ENCODE measurements around the gene CNNM1. TPM values are rescaled to one million over a fixed set of nuclear protein-coding genes. Genes with fewer than 3 reads are reported as not detected.

Gene CNNM1
- total RNA-seq, 2 experiments from 2014 or later: 0.81 to 1.0 TPM

DNA sequence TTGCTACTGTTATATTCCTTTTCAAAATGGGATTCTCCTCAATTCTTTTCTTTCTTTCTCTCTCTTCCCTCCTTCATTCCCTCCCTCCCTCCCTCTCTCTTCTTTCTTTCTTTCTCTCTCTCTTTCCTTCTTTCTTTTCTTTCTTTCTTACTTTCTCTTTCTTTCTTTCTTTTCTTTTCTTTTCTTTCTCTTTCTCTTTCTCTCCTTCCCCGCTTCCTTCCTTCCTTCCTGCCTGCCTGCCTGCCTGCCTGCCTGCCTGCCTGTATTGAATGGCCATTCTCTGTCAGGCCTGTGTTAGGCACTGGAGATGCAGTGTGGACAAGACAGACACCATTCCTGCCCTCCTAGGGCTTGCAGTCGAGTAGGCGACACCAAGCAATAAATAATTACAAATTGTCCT is 11.5 kb downstream of the CNNM1 start:
- no peaks in the 10 kb centered on the region for H3K36me3 Mint-ChIP-seq (ENCODE audit: low read depth)
- DNase-seq: no peak
- peaks cover 7% of the 10 kb centered on the region for H3K27me3 Mint-ChIP-seq (ENCODE audit: low read depth)
- H3K4me1 Mint-ChIP-seq (ENCODE audit: low read depth): no peaks in the 10 kb centered on the region
- intact Hi-C loops (cut with micrococcal nuclease): no loop called here
- H3K27ac Mint-ChIP-seq: no peak overlapping the region
- CTCF ChIA-PET: no interaction called here
- no peaks in the 10 kb centered on the region for H3K9me3 Mint-ChIP-seq
- H3K4me3 Mint-ChIP-seq: no peak overlapping the region

DNA sequence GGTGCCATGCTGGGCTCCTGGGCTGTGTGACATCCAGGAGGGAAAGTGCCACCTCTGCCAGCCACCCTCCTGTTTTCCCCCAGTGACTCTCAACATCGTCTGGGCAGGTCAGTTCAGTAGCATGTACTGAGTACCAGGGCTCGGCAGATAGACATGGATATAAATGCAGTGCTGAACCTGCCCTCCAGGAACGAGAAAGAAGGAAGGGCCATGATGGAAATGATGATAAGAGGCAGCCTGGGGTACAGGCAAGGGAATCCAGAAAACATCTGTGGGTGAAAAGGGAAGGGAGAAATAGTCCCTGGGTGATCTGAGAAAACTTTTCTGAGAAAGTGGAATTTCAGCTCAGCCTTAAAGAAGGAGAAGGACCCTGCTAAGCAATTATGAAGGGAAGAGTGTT is 12.1 kb downstream of the CNNM1 start:
- H3K9me3 Mint-ChIP-seq: no peaks in the 10 kb centered on the region
- no peak overlapping the region for H3K4me3 Mint-ChIP-seq
- H3K36me3 Mint-ChIP-seq (ENCODE audit: low read depth): no peaks in the 10 kb centered on the region
- no peaks in the 10 kb centered on the region for H3K4me1 Mint-ChIP-seq (ENCODE audit: low read depth)
- intact Hi-C loops (cut with micrococcal nuclease): no loop called here
- no peak overlapping the region for H3K27ac Mint-ChIP-seq
- CTCF ChIA-PET: no interaction called here
- H3K27me3 Mint-ChIP-seq (ENCODE audit: low read depth): peaks cover 7% of the 10 kb centered on the region
- no peak for DNase-seq

DNA sequence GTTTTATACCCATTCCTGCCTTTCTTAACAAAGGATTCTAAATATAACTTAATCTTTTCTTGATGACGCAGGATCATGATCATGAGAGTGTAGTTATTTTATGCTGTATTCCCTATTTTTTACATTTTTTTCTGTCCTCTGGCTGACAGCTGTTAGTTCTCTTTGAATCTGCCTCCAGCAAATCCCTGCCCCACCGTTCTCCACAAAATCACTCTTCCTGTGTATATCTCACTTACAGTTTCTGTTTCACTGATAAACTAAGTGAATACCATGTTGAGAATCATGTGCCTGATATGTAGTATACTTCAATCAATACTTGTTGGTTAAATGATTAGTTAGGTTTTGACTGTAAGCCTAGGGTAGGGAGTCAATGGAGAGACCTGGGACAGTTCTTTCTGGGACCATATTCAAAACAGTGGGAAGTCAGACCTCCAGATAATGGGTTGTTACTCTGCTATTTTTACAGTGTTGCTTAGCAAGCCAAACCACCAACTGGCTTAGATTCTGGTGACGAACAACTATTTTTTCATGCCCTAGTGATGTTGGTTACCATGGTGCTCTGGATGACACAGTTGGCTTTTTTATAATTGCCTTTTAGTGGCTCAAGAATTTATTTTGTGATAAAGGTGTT is 12.8 kb downstream of the CNNM1 start:
- H3K4me3 Mint-ChIP-seq: no peak overlapping the region
- CTCF ChIA-PET: no interaction called here
- no peaks in the 10 kb centered on the region for H3K4me1 Mint-ChIP-seq (ENCODE audit: low read depth)
- H3K27ac Mint-ChIP-seq: no peak overlapping the region
- DNase-seq: no peak
- no peaks in the 10 kb centered on the region for H3K36me3 Mint-ChIP-seq (ENCODE audit: low read depth)
- no peaks in the 10 kb centered on the region for H3K9me3 Mint-ChIP-seq
- intact Hi-C loops (cut with micrococcal nuclease): no loop called here
- peaks cover 7% of the 10 kb centered on the region for H3K27me3 Mint-ChIP-seq (ENCODE audit: low read depth)

DNA sequence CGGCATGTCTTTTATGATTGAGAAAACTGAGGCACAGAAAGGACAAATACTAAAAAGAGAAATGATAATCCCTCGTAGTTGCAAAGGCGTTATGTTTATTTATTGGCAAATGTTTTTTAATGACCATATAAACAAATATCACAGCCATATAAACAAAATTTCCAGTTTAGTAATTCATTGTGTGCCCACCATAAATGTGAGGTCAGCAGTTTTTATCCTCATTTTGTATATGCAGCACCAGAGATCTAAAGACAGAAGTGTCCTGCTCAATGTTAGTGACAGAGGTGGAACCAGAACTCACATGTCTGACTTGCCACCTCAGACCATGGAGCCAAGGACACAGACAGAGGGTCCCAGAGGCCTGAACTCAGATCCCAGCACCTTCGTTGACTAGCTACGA is 14.1 kb downstream of the CNNM1 start:
- DNase-seq: no peak
- CTCF ChIA-PET: interaction anchor here (0.7 kb wide), 1 partner anchor 263 kb away, joined by 3 read pairs; no protein-coding TSS in a partner anchor
- peaks cover 7% of the 10 kb centered on the region for H3K27me3 Mint-ChIP-seq (ENCODE audit: low read depth)
- no peaks in the 10 kb centered on the region for H3K9me3 Mint-ChIP-seq
- H3K4me3 Mint-ChIP-seq: no peak overlapping the region
- H3K4me1 Mint-ChIP-seq (ENCODE audit: low read depth): no peaks in the 10 kb centered on the region
- intact Hi-C loops (cut with micrococcal nuclease): no loop called here
- H3K27ac Mint-ChIP-seq: no peak overlapping the region
- H3K36me3 Mint-ChIP-seq (ENCODE audit: low read depth): no peaks in the 10 kb centered on the region

DNA sequence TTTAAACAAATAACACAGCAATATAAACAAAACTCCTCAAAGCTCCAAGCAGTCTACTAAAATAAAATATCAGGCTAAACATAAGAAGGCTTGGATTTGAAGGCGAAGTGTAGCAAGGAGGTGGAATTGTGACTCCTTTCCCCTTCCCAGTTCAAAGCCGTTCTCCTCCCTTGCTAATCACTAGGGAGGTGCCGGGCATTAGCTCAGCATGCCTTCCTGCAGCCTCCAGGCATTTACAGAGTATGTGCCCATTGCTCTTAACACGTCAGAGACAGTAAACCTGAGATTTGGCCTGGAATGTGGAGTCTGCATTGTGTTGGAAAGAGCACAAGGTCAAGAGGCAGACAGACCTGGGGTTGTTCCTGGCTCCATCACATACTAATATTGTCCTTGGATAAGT is 15.6 kb downstream of the CNNM1 start:
- no peaks in the 10 kb centered on the region for H3K36me3 Mint-ChIP-seq (ENCODE audit: low read depth)
- H3K4me1 Mint-ChIP-seq (ENCODE audit: low read depth): no peaks in the 10 kb centered on the region
- H3K27ac Mint-ChIP-seq: no peak overlapping the region
- intact Hi-C loops (cut with micrococcal nuclease): no loop called here
- CTCF ChIA-PET: no interaction called here
- H3K9me3 Mint-ChIP-seq: no peaks in the 10 kb centered on the region
- peaks cover 7% of the 10 kb centered on the region for H3K27me3 Mint-ChIP-seq (ENCODE audit: low read depth)
- DNase-seq: no peak
- no peak overlapping the region for H3K4me3 Mint-ChIP-seq

DNA sequence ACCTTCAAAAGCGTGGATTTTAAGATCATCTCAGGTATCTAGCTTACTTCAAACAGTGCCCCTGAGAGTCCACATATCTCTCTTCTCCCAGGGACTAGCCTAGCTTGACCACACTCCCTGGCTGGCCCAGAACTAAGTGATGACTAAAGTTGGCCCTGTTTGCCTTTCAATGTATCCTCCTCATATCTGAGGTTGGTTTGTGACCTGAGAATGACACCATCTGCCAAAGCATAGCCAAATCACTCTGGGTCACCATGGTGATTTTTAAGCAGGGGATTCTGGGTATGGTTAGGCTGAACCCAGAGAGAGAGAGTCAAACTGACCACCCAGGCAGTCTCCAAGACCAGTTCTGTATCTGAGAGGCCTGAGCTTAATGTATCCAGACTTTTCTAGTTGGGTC is 16.2 kb downstream of the CNNM1 start:
- CTCF ChIA-PET: no interaction called here
- Mint-ChIP-seq H3K4me1 (ENCODE audit: low read depth) (no peaks in the 10 kb centered on the region), H3K9me3 (no peaks in the 10 kb centered on the region), H3K4me3 (no peak overlapping the region), H3K36me3 (ENCODE audit: low read depth) (no peaks in the 10 kb centered on the region), H3K27ac (no peak overlapping the region), H3K27me3 (ENCODE audit: low read depth) (peaks cover 7% of the 10 kb centered on the region)
- intact Hi-C loops (cut with micrococcal nuclease): no loop called here
- no peak for DNase-seq

DNA sequence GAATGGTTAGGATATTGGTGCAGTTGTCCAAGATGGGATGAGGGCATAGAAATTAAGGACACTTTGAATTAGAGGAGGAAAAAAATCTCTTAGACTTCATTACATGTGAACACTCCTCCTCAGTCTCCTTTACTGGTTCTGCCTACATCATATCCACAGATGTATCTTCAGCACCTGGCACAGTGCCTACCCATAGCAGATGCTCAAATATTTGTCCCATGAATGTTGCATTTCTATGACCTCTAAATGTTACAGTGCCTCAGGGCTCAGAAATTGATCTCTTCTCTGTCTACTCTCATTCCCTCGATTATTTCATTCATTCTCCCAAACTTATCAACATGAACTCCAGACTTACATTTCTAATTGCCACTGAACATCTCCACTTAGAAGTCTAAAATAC is 17.1 kb downstream of the CNNM1 start:
- Mint-ChIP-seq H3K4me3 (no peak overlapping the region), H3K9me3 (no peaks in the 10 kb centered on the region), H3K27ac (no peak overlapping the region), H3K4me1 (ENCODE audit: low read depth) (no peaks in the 10 kb centered on the region), H3K36me3 (ENCODE audit: low read depth) (no peaks in the 10 kb centered on the region), H3K27me3 (ENCODE audit: low read depth) (peaks cover 2% of the 10 kb centered on the region)
- CTCF ChIA-PET: no interaction called here
- DNase-seq: no peak
- intact Hi-C loops (cut with micrococcal nuclease): no loop called here

DNA sequence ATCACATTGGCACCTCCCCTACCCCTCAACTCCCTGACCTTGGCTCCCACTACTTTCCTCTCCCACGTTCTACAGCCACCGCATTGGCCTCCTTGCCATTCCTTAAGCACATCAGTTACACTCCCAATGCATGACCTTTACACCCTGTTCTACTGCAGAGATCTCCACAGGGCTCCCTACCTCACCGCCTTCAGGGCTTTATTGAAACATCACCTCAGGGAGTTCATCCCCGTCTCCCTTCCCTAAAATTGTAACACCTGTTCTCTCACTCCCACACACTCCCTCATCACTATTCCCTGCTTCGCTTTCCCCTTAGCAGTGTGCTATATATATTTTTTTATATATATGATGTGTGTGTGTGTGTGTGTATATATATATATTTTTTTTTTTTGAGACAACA is 18.5 kb downstream of the CNNM1 start:
- intact Hi-C loops (cut with micrococcal nuclease): no loop called here
- Mint-ChIP-seq H3K9me3 (no peaks in the 10 kb centered on the region), H3K4me3 (no peak overlapping the region), H3K4me1 (ENCODE audit: low read depth) (no peaks in the 10 kb centered on the region), H3K27ac (no peak overlapping the region), H3K27me3 (ENCODE audit: low read depth) (peaks cover 6% of the 10 kb centered on the region), H3K36me3 (ENCODE audit: low read depth) (no peaks in the 10 kb centered on the region)
- DNase-seq: no peak
- CTCF ChIA-PET: no interaction called here

DNA sequence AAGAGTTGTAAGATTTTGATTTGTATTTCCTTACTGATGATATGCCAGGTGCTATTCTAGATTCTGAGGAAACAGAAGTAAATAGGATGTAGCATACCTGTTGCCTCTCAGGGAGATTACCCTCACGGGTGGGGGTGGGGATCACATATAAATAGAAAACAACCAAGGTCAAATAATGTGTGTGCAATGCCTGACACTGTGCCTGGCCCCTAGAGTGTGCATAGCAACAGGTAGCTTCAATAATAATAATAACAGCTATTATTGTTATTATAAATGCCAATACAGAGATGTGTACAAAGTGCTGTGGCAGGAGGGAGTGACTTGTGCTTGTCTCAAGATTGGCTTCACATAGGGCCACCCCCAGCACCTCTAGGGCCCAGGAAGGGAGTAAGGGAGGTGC is 24.0 kb downstream of the CNNM1 start:
- CTCF ChIA-PET: no interaction called here
- Mint-ChIP-seq H3K4me3 (no peak overlapping the region), H3K36me3 (ENCODE audit: low read depth) (no peaks in the 10 kb centered on the region), H3K27me3 (ENCODE audit: low read depth) (peaks cover 18% of the 10 kb centered on the region), H3K4me1 (ENCODE audit: low read depth) (no peaks in the 10 kb centered on the region), H3K9me3 (no peaks in the 10 kb centered on the region), H3K27ac (no peak overlapping the region)
- intact Hi-C loops (cut with micrococcal nuclease): no loop called here
- DNase-seq: no peak

DNA sequence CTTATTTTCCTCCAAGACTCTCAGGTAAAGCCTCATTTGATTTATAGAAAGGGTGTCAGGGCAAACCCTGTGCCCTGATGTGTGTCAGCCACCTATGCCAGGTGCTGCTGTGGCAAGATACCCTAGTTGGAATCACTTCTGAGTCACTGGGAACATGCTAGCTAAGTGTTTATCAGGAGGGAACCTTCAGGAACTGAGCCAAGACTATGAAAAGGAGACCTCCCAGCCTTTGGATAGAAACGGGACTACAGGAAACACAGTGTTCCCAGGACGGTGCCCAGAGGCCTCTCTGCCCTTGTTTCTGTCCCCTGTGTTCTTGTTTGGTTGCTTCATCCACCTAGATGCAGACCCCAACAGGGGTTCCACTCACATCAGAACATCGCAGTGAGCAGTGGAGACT is 28.5 kb downstream of the CNNM1 start:
- H3K4me3 Mint-ChIP-seq: no peak overlapping the region
- DNase-seq: no peak
- CTCF ChIA-PET: interaction anchor here (0.6 kb wide), 1 partner anchor 21 kb away, joined by 3 read pairs; no protein-coding TSS in a partner anchor
- intact Hi-C loops (cut with micrococcal nuclease): no loop called here
- H3K36me3 Mint-ChIP-seq (ENCODE audit: low read depth): no peaks in the 10 kb centered on the region
- peaks cover 12% of the 10 kb centered on the region for H3K27me3 Mint-ChIP-seq (ENCODE audit: low read depth)
- H3K9me3 Mint-ChIP-seq: no peaks in the 10 kb centered on the region
- no peaks in the 10 kb centered on the region for H3K4me1 Mint-ChIP-seq (ENCODE audit: low read depth)
- H3K27ac Mint-ChIP-seq: no peak overlapping the region

DNA sequence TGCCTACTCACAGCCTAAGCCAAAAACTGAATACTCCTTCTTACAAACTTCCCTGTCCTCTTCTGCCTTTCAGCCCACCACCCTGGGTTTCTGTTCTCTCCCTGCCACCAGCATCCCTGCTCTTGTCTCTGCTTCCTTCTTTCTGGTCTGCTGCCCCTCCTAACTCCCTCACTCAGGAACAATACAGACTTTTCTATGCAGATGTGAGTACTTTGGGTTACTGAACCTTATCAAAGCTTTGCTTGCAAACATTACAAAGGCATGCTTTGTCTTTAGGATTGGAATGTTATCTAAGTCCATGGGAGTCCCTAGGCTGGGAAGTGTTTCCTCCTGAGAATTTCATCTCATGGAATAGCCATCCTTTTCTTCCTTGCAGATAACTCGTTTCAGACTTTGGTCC is 28.9 kb downstream of the CNNM1 start:
- Mint-ChIP-seq H3K4me3 (no peak overlapping the region), H3K4me1 (ENCODE audit: low read depth) (no peaks in the 10 kb centered on the region), H3K36me3 (ENCODE audit: low read depth) (no peaks in the 10 kb centered on the region), H3K27me3 (ENCODE audit: low read depth) (peaks cover 12% of the 10 kb centered on the region), H3K9me3 (no peaks in the 10 kb centered on the region), H3K27ac (no peak overlapping the region)
- intact Hi-C loops (cut with micrococcal nuclease): no loop called here
- CTCF ChIA-PET: no interaction called here
- no peak for DNase-seq

DNA sequence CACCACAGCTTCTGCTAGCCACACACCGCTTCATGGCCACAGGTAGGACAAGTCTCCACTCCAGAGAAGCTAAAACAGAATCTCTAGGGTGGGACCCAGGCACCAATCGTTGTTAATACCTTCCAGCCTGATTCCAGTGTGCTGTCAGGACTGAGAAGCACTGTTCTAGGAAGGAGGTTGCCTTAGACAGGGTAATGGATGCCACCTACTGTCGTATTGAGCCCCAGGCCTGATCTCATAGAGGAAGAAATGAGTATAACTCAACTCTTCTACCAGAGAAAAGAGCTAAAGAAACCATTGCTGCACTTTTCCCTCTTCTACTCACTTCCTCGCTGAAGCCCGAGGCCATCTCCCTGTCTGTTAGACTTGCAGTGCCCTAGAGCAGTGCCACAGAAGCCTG is 31.8 kb downstream of the CNNM1 start:
- intact Hi-C loops (cut with micrococcal nuclease): no loop called here
- H3K9me3 Mint-ChIP-seq: no peaks in the 10 kb centered on the region
- H3K36me3 Mint-ChIP-seq (ENCODE audit: low read depth): no peaks in the 10 kb centered on the region
- H3K4me3 Mint-ChIP-seq: no peak overlapping the region
- H3K27ac Mint-ChIP-seq: no peak overlapping the region
- DNase-seq: no peak
- CTCF ChIA-PET: interaction anchor here (0.6 kb wide), 1 partner anchor 114 kb away, joined by 5 read pairs; no protein-coding TSS in a partner anchor
- peaks cover 10% of the 10 kb centered on the region for H3K27me3 Mint-ChIP-seq (ENCODE audit: low read depth)
- no peaks in the 10 kb centered on the region for H3K4me1 Mint-ChIP-seq (ENCODE audit: low read depth)

DNA sequence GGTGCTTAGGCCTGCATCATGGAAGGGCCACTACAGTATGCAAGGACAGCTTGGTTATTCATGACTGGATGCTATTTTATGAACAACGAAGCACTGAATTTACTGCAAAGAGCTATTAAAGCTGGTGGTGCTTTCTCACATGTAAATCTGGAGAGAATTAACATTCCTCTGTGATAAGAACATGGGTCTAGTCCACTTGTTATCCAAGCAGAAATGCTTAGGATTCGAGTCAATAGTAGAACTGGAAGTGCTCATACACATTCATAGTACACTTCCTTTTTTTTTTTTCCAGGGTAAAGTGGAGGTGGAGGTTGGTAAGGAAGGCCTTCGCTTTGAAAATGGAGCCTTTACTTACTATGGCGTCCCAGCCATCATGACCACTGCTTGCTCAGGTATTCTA is 35.0 kb downstream of the CNNM1 start:
- H3K9me3 Mint-ChIP-seq: no peaks in the 10 kb centered on the region
- no peaks in the 10 kb centered on the region for H3K4me1 Mint-ChIP-seq (ENCODE audit: low read depth)
- H3K4me3 Mint-ChIP-seq: no peak overlapping the region

More for the DNA sequence above, 35.0 kb downstream of the CNNM1 start:
- no peak for DNase-seq
- H3K27me3 Mint-ChIP-seq (ENCODE audit: low read depth): peaks cover 13% of the 10 kb centered on the region
- H3K27ac Mint-ChIP-seq: no peak overlapping the region
- CTCF ChIA-PET: interaction anchor here (0.5 kb wide), 1 partner anchor 1851 kb away, joined by 3 read pairs; no protein-coding TSS in a partner anchor
- intact Hi-C loops (cut with micrococcal nuclease): no loop called here
- no peaks in the 10 kb centered on the region for H3K36me3 Mint-ChIP-seq (ENCODE audit: low read depth)
